Amygdala (tissue), 56 donors: Measurements from ENCODE around the gene GLRX3.

Experiments
- DNase-seq, 56 donors: peaks; one replicate each; lab custom pipeline; 2025; lab: John Stamatoyannopoulos, UW

GLRX3 gene

GRCh38 chr10:130202984-130203621 lies 66.9 kb downstream of the GLRX3 start:
- peak in 2 of 56 donors; percentile 5 to 10 for DNase-seq

DNA sequence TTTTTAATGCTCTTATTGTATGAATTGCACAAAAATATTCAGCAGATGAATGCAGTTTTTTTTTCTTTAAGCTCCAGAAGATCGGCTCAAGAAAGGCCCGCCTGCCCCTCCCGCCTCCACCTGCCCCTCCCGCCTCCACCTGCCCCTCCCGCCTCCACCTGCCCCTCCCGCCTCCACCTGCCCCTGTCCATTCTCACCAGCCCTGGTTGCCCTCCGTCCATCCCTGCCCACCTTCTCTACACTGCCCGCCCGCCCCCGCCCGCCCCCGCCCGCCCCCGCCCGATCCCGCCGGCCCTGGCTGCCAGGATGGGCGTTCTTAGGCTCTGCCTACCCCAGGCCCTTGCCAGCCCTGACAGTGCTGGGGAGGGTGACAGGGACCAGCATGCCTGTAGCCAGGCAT lies 67.4 kb downstream of the GLRX3 start:
- no peak for DNase-seq

DNA sequence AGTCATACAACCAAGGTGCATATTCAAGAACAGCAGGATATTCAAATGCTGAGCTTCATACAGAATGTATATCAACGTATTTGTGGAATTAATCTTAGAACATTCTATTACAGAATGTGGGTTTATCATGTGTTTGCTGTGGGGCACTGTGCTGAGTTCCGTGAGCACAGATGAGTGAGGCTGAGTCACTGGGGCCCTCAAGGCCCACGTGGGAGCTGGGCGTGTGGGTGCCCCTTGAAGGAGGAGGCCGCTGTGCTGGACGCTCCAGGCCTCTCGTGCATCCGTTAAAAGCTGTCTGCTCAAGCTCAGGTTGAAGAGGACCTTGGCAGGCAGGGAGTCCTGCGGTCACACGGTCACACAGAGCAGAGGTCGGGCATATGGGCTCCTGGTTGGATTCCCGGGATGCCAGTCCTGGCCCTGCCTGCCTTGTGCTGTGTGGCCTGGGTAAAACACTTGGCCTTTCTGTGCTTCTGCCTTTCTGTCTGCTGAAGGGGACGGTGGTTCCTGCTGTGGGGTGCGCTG lies 70.1 kb downstream of the GLRX3 start:
- DNase-seq = no peak

DNA sequence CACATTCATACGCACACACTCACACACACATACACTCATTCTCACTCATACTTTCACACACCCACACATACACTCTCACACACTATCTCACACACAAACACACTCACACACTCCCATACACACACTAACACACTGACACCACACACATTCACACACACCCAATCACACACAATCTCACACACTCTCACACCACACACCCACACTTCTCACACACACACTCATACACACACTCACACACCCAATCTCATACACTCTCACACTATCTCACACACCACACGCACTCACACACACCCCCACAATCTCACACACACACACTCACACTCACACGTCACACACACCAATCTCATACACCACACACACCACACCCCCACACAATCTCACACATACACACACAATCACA lies 71.0 kb downstream of the GLRX3 start:
- no peak for DNase-seq

GRCh38 chr10:130208807-130209206 lies 72.6 kb downstream of the GLRX3 start:
- DNase-seq = no peak

GRCh38 chr10:130212746-130213145 lies 76.6 kb downstream of the GLRX3 start:
- DNase-seq = no peak

- DNase-seq = no peak
These were observed 77.3 kb downstream of the GLRX3 start for GRCh38 chr10:130213286-130214080.

GRCh38 chr10:130214431-130214830 lies 78.2 kb downstream of the GLRX3 start:
- DNase-seq = no peak

DNA sequence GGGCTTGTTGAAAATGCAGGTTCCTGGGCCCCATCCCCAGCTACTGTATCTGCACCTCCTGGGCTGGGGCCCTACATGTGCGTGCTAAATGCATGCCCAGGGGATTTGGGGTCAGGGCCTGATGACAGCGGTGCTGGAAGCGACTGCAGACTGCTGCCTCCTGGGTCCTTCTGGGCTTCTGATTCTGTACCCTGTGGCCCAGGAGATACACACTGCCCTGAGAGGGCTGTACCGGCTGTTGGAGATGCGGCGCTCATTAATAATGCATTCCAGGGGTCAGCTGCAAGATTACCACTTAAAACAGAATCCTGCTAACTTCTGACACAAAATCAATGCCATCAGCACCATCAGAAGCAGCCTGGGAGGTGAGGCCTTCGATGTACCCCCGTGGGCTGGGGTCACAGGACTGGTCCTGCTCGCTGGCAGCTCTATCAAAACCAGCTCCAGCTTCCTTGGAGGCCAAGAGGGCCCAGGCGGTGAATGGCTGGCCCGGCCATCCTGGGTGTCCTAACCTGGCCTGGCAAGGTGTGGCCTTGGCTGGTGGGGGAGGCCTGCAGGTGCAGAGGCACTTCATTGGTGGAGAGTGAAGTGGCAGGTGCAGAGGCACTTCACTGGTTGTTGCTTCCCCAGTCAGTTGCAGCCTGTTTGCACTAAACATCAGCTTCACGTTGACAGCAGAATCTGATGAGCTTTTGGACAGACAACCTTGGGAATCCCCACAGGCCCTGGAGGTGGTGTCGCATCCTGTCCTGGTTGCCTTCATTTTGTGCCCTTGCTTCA lies 79.2 kb downstream of the GLRX3 start:
- no peak for DNase-seq

GRCh38 chr10:130215931-130216231 lies 79.7 kb downstream of the GLRX3 start:
- DNase-seq = no peak

- no peak for DNase-seq
These were observed 82.0 kb downstream of the GLRX3 start for GRCh38 chr10:130218181-130218641.

GRCh38 chr10:130218936-130219335 lies 82.7 kb downstream of the GLRX3 start:
- DNase-seq = no peak

GRCh38 chr10:130220251-130221185 lies 84.3 kb downstream of the GLRX3 start:
- DNase-seq = no peak

DNA sequence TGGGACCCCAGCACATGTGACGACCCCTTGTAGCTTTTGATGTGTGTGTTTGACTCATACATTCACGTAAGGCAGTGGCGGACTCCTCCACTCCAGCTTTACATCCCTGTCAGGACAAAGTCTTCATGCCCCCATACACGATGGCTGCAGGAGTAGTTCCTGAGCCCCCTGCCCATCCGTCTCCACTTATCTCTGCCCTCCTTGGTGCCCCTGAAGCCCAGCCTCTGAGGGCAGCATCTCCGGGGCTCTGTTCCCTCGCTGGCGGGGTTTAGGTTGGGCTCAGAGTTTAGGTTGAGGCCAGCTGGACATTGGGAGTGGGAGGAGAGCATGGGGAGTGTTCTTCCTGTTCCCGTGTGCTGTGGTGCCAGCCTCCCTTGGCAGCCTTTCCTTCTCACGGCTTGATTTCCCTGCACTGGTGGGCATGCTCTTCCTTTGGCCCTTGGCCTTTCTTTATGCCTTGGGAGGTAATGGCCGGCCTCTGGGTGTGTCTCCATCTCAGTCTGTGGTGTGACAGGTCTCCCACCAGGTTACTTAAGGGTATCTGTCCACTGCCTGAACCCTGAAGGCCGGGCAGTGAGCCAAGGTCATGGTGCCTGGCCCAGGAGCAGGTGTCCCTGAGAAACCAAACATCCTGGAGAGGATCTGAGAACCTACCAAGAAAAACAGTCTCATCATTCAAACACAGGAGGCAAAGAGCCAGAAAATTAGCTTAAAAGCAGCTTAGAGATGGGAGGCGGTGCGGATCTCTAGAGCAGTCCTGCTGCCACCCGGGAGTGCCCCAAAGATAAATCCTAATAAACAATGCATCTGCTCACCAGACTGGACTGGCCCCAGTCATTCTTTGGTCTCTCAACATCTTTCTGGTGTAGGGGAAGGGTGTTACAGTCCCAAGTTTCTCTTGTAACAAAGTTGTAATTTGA lies 85.5 kb downstream of the GLRX3 start:
- DNase-seq = no peak

GRCh38 chr10:130222381-130222780 lies 86.2 kb downstream of the GLRX3 start:
- DNase-seq = no peak

DNA sequence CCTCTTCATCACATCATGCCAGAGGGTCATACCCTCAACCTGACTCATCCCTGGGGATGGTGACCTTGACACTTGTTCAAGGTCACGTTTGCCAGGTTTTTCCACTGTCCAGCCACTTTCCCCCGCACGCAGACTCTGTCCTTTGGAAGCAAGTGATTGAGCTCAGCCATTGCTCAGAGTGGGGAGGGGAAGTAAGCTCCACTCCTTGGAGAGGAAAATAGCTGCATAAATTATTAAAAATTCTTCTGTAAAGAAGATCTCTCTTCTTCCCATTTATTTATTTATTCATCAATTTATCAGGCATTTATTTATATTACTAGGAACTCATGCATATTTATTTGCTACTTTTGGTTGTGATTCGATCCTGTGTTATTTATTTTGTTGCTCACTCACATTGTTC lies 88.0 kb downstream of the GLRX3 start:
- no peak for DNase-seq

DNA sequence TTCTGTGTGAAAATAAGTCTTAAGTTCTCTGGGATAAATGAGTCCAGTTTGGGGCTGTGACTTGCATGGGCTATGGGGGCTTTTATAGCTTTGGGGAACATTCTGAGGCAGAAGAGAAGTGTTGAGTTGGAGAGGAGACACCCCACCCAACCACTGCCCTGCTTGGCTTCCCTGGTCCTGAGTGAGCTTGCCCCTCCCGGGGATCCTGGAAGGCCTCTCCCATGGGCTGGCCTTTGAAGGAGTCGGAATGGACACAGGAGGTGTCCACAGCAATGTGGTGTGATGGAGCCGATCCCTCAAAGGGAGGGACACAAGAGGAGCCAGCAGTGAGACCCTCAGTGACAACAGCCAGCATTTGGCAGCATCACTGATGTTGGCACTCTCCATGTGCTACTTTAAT lies 89.8 kb downstream of the GLRX3 start:
- DNase-seq = no peak

GRCh38 chr10:130227883-130228282 lies 91.7 kb downstream of the GLRX3 start:
- DNase-seq = no peak
